A549 (cell line): Measurements from ENCODE around the gene MRRF. TPM values are rescaled to one million over a fixed set of nuclear protein-coding genes. Genes with fewer than 3 reads are reported as not detected.

Source experiments
- ATAC-seq, 2 experiments: fragments of 200-7000 bp in 1 of 2; fragments of >200 bp in 1 of 2; cut with Nextera tagmentation in 1 of 2; cut with Tn5 transposase in 1 of 2; 3 replicates each; pipeline versions ENCODE4 v1.8.0 to v1.9.1; 2018 to 2020; ENCODE audit warnings: mild to moderate bottlenecking in 1 of 2, moderate library complexity in 1 of 2
- CTCF ChIA-PET: fragments of 300-600 bp; sonication (Branson Sonifier 250); formaldehyde crosslinking; extraction: SDS; loops from one replicate; lab custom pipeline; 2021; ENCODE audit warnings: antibody characterized with exemption, inconsistent platforms; lab: Yijun Ruan, JAX
- POLR2A ChIA-PET: fragments of 350-600 bp; formaldehyde crosslinking; extraction: SDS; loops from one replicate; lab custom pipeline; 2021; ENCODE audit warnings: antibody characterized with exemption, inconsistent platforms; lab: Yijun Ruan, JAX
- DNase-seq, 2 experiments: peaks; one replicate each; pipeline versions ENCODE4 v3.0.0 to v3.0.0-alpha.2; 2011 to 2016; ENCODE audit warnings: low read depth in 1 of 2, low spot score in 1 of 2
- FAIRE-seq: peaks from 2 replicates; lab custom pipeline; 2011; peaks lifted over from hg19 to GRCh38; lab: Jason Lieb, UNC
- H3K27ac ChIP-seq, 2 experiments: fragments of >200 bp; sonication (Bioruptor Twin); formaldehyde crosslinking; 3 replicates each; pipeline ENCODE4 v1.5.1; 2016 to 2017
- H3K4me1 ChIP-seq: fragments of >200 bp; sonication (Bioruptor Twin); formaldehyde crosslinking; 3 replicates; pipeline ENCODE4 v1.6.1; 2016
- H3K4me2 ChIP-seq: fragments of >200 bp; sonication (Bioruptor Twin); formaldehyde crosslinking; 3 replicates; pipeline ENCODE4 v1.6.1; 2016
- H3K4me3 ChIP-seq: fragments of >200 bp; sonication (Bioruptor Twin); formaldehyde crosslinking; 3 replicates; pipeline ENCODE4 v1.5.1; 2016
- H3K9me3 ChIP-seq: fragments of >200 bp; sonication (Bioruptor Twin); formaldehyde crosslinking; 3 replicates; pipeline ENCODE4 v1.6.1; 2016
- ATOH8 ChIP-seq: fragments of 250-450 bp; sonication (Bioruptor Pico); IDR thresholded peaks from 2 replicates; pipeline ENCODE4 v1.5.0; 2020; ENCODE audit warnings: low read depth, mild to moderate bottlenecking, moderate library complexity
- CEBPB ChIP-seq, 2 experiments: fragments of >200 bp in 1 of 2; sonication (Bioruptor Twin) in 1 of 2; formaldehyde crosslinking in 1 of 2; IDR thresholded peaks; 2 replicates each; pipeline ENCODE4 v1.6.1; 2012 to 2016
- CHD2 ChIP-seq: fragments of 150-350 bp; IDR thresholded peaks from 2 replicates; pipeline ENCODE4 v1.6.1; 2014; ENCODE audit warnings: low read length; ENCODE audit not compliant: partially characterized antibody
- CTCF ChIP-seq: fragments of >200 bp; sonication (Bioruptor Twin); formaldehyde crosslinking; IDR thresholded peaks from 3 replicates; pipeline ENCODE4 v1.5.1; 2016
- EHMT2 ChIP-seq: fragments of 200-600 bp; sonication (generic); IDR thresholded peaks from 2 replicates; pipeline ENCODE4 v1.6.1; 2016; ENCODE audit warnings: antibody characterized with exemption, low read depth, mild to moderate bottlenecking, moderate library complexity
- EP300 ChIP-seq, 2 experiments: fragments of >200 bp; sonication (Bioruptor Twin); formaldehyde crosslinking; IDR thresholded peaks; 2 replicates in 1 of 2; 3 replicates in 1 of 2; pipeline ENCODE4 v1.6.1; 2016 to 2017
- ESRRA ChIP-seq: fragments of 150-350 bp; IDR thresholded peaks from 2 replicates; pipeline ENCODE4 v1.6.1; 2014; ENCODE audit warnings: mild to moderate bottlenecking, low read length, borderline replicate concordance
- FOXS1 ChIP-seq: fragments of 250-450 bp; sonication (Bioruptor Pico); IDR thresholded peaks from 2 replicates; pipeline ENCODE4 v1.5.0; 2020; ENCODE audit warnings: mild to moderate bottlenecking, moderate library complexity
- GATA3 ChIP-seq: IDR thresholded peaks from 2 replicates; pipeline ENCODE4 v1.6.1; 2012; ENCODE audit warnings: borderline replicate concordance
- HOXA7 ChIP-seq: fragments of 250-450 bp; sonication (Bioruptor Pico); IDR thresholded peaks from 2 replicates; pipeline ENCODE4 v1.5.0; 2020; ENCODE audit warnings: mild to moderate bottlenecking, moderate library complexity
- JUN ChIP-seq, 2 experiments: fragments of >200 bp; sonication (Bioruptor Twin); formaldehyde crosslinking; IDR thresholded peaks; 2 replicates in 1 of 2; 3 replicates in 1 of 2; pipeline ENCODE4 v1.6.1; 2016 to 2017
- JUNB ChIP-seq: fragments of >200 bp; sonication (Bioruptor Twin); formaldehyde crosslinking; IDR thresholded peaks from 2 replicates; pipeline ENCODE4 v1.6.1; 2016
- KDM1A ChIP-seq: fragments of 200-600 bp; sonication (generic); IDR thresholded peaks from 2 replicates; pipeline ENCODE4 v1.6.1; 2016; ENCODE audit warnings: low read depth, mild to moderate bottlenecking
- MAZ ChIP-seq: fragments of 150-350 bp; IDR thresholded peaks from 2 replicates; pipeline ENCODE4 v1.6.1; 2014; ENCODE audit warnings: antibody characterized with exemption, low read depth, low read length, borderline replicate concordance
- PBX3 ChIP-seq: IDR thresholded peaks from 2 replicates; pipeline ENCODE4 v1.6.1; 2012
- POLR2AphosphoS2 ChIP-seq: conservative IDR thresholded peaks from 2 replicates; pipeline ENCODE4 v1.6.1; 2012; ENCODE audit warnings: low read length, improper control_type of control experiment, inconsistent platforms
- RAD21 ChIP-seq, 2 experiments: fragments of >200 bp in 1 of 2; sonication (Bioruptor Twin) in 1 of 2; formaldehyde crosslinking in 1 of 2; IDR thresholded peaks in 1 of 2; conservative IDR thresholded peaks in 1 of 2; 2 replicates in 1 of 2; 3 replicates in 1 of 2; pipeline ENCODE4 v1.6.1; 2012 to 2018; ENCODE audit warnings: inconsistent platforms in 1 of 2
- RFX5 ChIP-seq: fragments of 450-650 bp; IDR thresholded peaks from 2 replicates; pipeline ENCODE4 v1.7.1; 2014; ENCODE audit warnings: antibody characterized with exemption, mild to moderate bottlenecking, moderate library complexity
- SREBF2 ChIP-seq: fragments of 450-650 bp; IDR thresholded peaks from 2 replicates; pipeline ENCODE4 v1.6.1; 2014; ENCODE audit warnings: mild to moderate bottlenecking, moderate library complexity
- TFCP2L1 ChIP-seq: fragments of 250-450 bp; sonication (Bioruptor Pico); IDR thresholded peaks from 2 replicates; pipeline ENCODE4 v1.5.0; 2021; ENCODE audit warnings: mild to moderate bottlenecking
- ZC3H11A ChIP-seq: fragments of 450-650 bp; IDR thresholded peaks from 2 replicates; pipeline ENCODE4 v1.6.1; 2014; ENCODE audit warnings: antibody characterized with exemption, mild to moderate bottlenecking
- ZFP36 ChIP-seq: fragments of 450-650 bp; IDR thresholded peaks from 2 replicates; pipeline ENCODE4 v1.6.1; 2014; ENCODE audit warnings: borderline replicate concordance; ENCODE audit not compliant: partially characterized antibody
- ZSCAN20 ChIP-seq: fragments of 250-450 bp; sonication (Bioruptor Pico); IDR thresholded peaks from 2 replicates; pipeline ENCODE4 v1.8.0; 2022; ENCODE audit warnings: mild to moderate bottlenecking, moderate library complexity
- whole genome bisulfite sequencing: methylation state at CpG from one replicate; pipeline ENCODE4 v1.1.6; 2017; ENCODE audit errors: missing lambda C conversion rate; 5-methylcytosine and 5-hydroxymethylcytosine counted together
- polyA plus RNA-seq, 4 experiments: library from polyadenylated mRNA; depleted of rRNA in 3 of 4; stranded (reverse); fragments of >200 nt; fragmentation: RNase III in 1 of 4; extraction: RNeasy Plus Mini Kit Qiagen cat#74134 plus additional on column Dnase treatment in 1 of 4; gene quantifications; 2 replicates in 3 of 4; 3 replicates in 1 of 4; pipeline ENCODE4 v1.2.3, GENCODE V29; 2011 to 2017

MRRF gene
- polyA plus RNA-seq, 2 of the 4 experiments (the other 2 are of a cell fraction), result 63.6 to 107 TPM

- H3K4me1 ChIP-seq, result peaks cover 4% of the 10 kb centered on the region; the same call in 2 of the 3 replicates
- no peak overlapping the region for H3K4me3 ChIP-seq
- ChIA-PET CTCF (interaction anchor here (1.3 to 18.4 kb wide), 4 partner anchors 10 to 463 kb away, joined by 3 to 541 read pairs (median 118); partner anchors contain the start of gene TTLL11), POLR2A (no interaction called here)
- no peak overlapping the region for H3K4me2 ChIP-seq
- H3K27ac ChIP-seq, result no peak overlapping the region
- 76% methylated on average over 2 of the region's 2 CpGs for WGBS
- DNase-seq (no peak), FAIRE-seq (no peak), ATAC-seq (no peak)
- TF ChIP-seq SREBF2, result no peak
- no peak for TF ChIP-seq RFX5
- TF ChIP-seq RAD21 (conservative IDR thresholded peaks at IDR 0.05 in 1 of 2, IDR thresholded peaks at IDR 0.05 in 1 of 2), result no peak
- TF ChIP-seq ATOH8 (CRISPR knock-in tag), result no peak
- TF ChIP-seq ZFP36, result no peak
- no peak for TF ChIP-seq ZSCAN20 (CRISPR knock-in tag)
- TF ChIP-seq JUNB, result no peak
- TF ChIP-seq PBX3, result no peak
- no peak for TF ChIP-seq KDM1A
- no peak for TF ChIP-seq ESRRA
- TF ChIP-seq EHMT2, result no peak
- no peak for TF ChIP-seq CHD2
- no peak for TF ChIP-seq MAZ
- TF ChIP-seq CTCF, result no peak
- TF ChIP-seq ZC3H11A, result no peak
- TF ChIP-seq EP300 (IDR thresholded peaks at IDR 0.05), result no peak
- TF ChIP-seq GATA3, result no peak
- TF ChIP-seq HOXA7 (CRISPR knock-in tag), result no peak
- TF ChIP-seq TFCP2L1 (CRISPR knock-in tag), result no peak
- no peak for TF ChIP-seq CEBPB (IDR thresholded peaks at IDR 0.05)
- H3K9me3 ChIP-seq, result peaks cover 5% of the 10 kb centered on the region; the same call in 1 of the 3 replicates
Observed at GRCh38 chr9:122348791-122349190, 84.1 kb downstream of the MRRF start.

GRCh38 chr9:122349201-122349600, 84.5 kb downstream of the MRRF start:
- H3K4me2 ChIP-seq, result no peak overlapping the region
- DNase-seq (no peak), ATAC-seq (no peak), FAIRE-seq (no peak)
- peaks cover 4% of the 10 kb centered on the region; the same call in 2 of the 3 replicates for H3K4me1 ChIP-seq
- H3K4me3 ChIP-seq, result no peak overlapping the region
- ChIA-PET CTCF (interaction anchor here (1.0 to 18.4 kb wide), 16 partner anchors 11 to 462 kb away, joined by 3 to 541 read pairs (median 7); partner anchors contain the start of genes MORN5, NDUFA8 and TTLL11), POLR2A (no interaction called here)
- no peak overlapping the region for H3K27ac ChIP-seq
- H3K9me3 ChIP-seq, result peaks cover 5% of the 10 kb centered on the region; the same call in 1 of the 3 replicates
- 59% methylated on average over 4 of the region's 4 CpGs for WGBS
- no peak for TF ChIP-seq FOXS1 (CRISPR knock-in tag)
- no peak for TF ChIP-seq JUN (IDR thresholded peaks at IDR 0.05)
- TF ChIP-seq POLR2AphosphoS2, result no peak
- no peak for TF ChIP-seq EP300 (IDR thresholded peaks at IDR 0.05)
